Ascending aorta (tissue), 2 donors: ENCODE data around the gene ZMYM3. TPM values are rescaled to one million over a fixed set of nuclear protein-coding genes. Genes with fewer than 3 reads are reported as not detected.
"Not testable (repeated sequence)": the region's sequence is repeated elsewhere in the genome, so short reads cannot be mapped to it uniquely, and the experiment has no call there.

Source experiments
- DNase-seq, 2 donors: peaks; one replicate each; pipeline ENCODE4 v3.0.0-alpha.2; 2019; ENCODE audit warnings: low spot score in 2 of 2
- H3K27ac ChIP-seq, 2 donors: fragments of 200-600 bp; sonication (generic); one replicate each; pipeline ENCODE4 v1.5.1; 2016 to 2017; ENCODE audit warnings: mild to moderate bottlenecking in 1 of 2
- H3K27me3 ChIP-seq: fragments of 200-600 bp; sonication (generic); one replicate; pipeline ENCODE4 v1.5.1; 2017
- H3K36me3 ChIP-seq, 2 donors: fragments of 200-600 bp; sonication (generic); one replicate each; pipeline ENCODE4 v1.5.1; 2016
- H3K4me1 ChIP-seq, 2 donors: fragments of 200-600 bp; sonication (generic); one replicate each; pipeline ENCODE4 v1.5.1; 2016 to 2017; ENCODE audit warnings: mild to moderate bottlenecking in 1 of 2
- H3K4me3 ChIP-seq, 2 donors: fragments of 200-600 bp; sonication (generic); one replicate each; pipeline ENCODE4 v1.5.1; 2016 to 2017; ENCODE audit warnings: mild to moderate bottlenecking in 1 of 2
- H3K9me3 ChIP-seq, 2 donors: fragments of 200-600 bp; sonication (generic); one replicate each; pipeline ENCODE4 v1.5.1; 2016
- CTCF ChIP-seq, 3 experiments: fragments of 200-600 bp in 2 of 3; fragments of 450-650 bp in 1 of 3; sonication (generic) in 2 of 3; IDR thresholded peaks; one replicate each; pipeline ENCODE4 v1.5.1; 2016 to 2019; ENCODE audit warnings: antibody characterized with exemption in 3 of 3, mild to moderate bottlenecking in 1 of 3, moderate library complexity in 1 of 3
- intact Hi-C: fragments of 100-400 bp; cut with DNase I; formaldehyde crosslinking; loops from one replicate; pipeline ENCODE4 v1.15.1; 2023
- total RNA-seq: library from RNA; depleted of rRNA; stranded (reverse); fragments of >200 nt; gene quantifications from one replicate; pipeline ENCODE4 v1.1.0, GENCODE V29; 2016

The ZMYM3 gene
- total RNA-seq, 1 donor from 2014 or later, result 12.5 TPM

GRCh38 chrX:71282514-71283402 lies 28.8 kb upstream of the ZMYM3 start:
- DNase-seq, result no peak
- Histone ChIP-seq H3K4me3 (peak overlapping the region; percentile 63 to 64), H3K4me1 (no peaks in the 10 kb centered on the region), H3K27me3 (no peaks in the 10 kb centered on the region), H3K36me3 (no peaks in the 10 kb centered on the region), H3K9me3 (no peaks in the 10 kb centered on the region), H3K27ac (peak overlapping the region; percentile 86 to 89)
- intact Hi-C loops, result loop anchor here (1.0 to 5.0 kb wide), 4 partner anchors 19 to 250 kb away; partner anchors contain the start of genes ITGB1BP2, OGT and ZMYM3
- no peak for TF ChIP-seq CTCF (IDR thresholded peaks at IDR 0.05)

- not testable (repeated sequence) for H3K9me3 ChIP-seq, H3K27ac ChIP-seq, H3K4me3 ChIP-seq, DNase-seq, H3K36me3 ChIP-seq, H3K4me1 ChIP-seq, H3K27me3 ChIP-seq
- intact Hi-C loops, result loop anchor here (5.0 kb wide), 1 partner anchor 251 kb away; the partner anchor contains the start of gene OGT
Observed at GRCh38 chrX:71281300-71281699, 27.4 kb upstream of the ZMYM3 start.

- H3K36me3 ChIP-seq, H3K4me3 ChIP-seq, H3K27ac ChIP-seq, H3K4me1 ChIP-seq, DNase-seq, intact Hi-C loops, H3K9me3 ChIP-seq, H3K27me3 ChIP-seq: not testable (repeated sequence)
Observed at GRCh38 chrX:71272313-71272712, 18.4 kb upstream of the ZMYM3 start.

- DNase-seq, result peak in 1 of 2 donors; percentile 61
Observed at GRCh38 chrX:71269801-71270395, 16.0 kb upstream of the ZMYM3 start.

GRCh38 chrX:71268624-71269023 lies 14.7 kb upstream of the ZMYM3 start:
- H3K27me3 ChIP-seq, H3K36me3 ChIP-seq, intact Hi-C loops, H3K27ac ChIP-seq, H3K9me3 ChIP-seq, DNase-seq, H3K4me3 ChIP-seq, H3K4me1 ChIP-seq: not testable (repeated sequence)

More at GRCh38 chrX:71269801-71270395, 16.0 kb upstream of the ZMYM3 start:
- H3K27me3 ChIP-seq, result no peaks in the 10 kb centered on the region
- H3K9me3 ChIP-seq, result peaks cover 0 to 3% of the 10 kb centered on the region in 2 donors
- H3K36me3 ChIP-seq, result no peaks in the 10 kb centered on the region
- intact Hi-C loops, result no loop called here
- TF ChIP-seq CTCF (IDR thresholded peaks at IDR 0.05), result no peak
- no peaks in the 10 kb centered on the region for H3K4me1 ChIP-seq
- no peak overlapping the region for H3K4me3 ChIP-seq
- no peak overlapping the region for H3K27ac ChIP-seq

- Histone ChIP-seq H3K36me3 (no peaks in the 10 kb centered on the region), H3K27me3 (no peaks in the 10 kb centered on the region), H3K9me3 (no peaks in the 10 kb centered on the region), H3K4me3 (no peak overlapping the region), H3K4me1 (peaks cover 2 to 7% of the 10 kb centered on the region in 2 donors), H3K27ac (no peak overlapping the region)
- intact Hi-C loops, result no loop called here
- DNase-seq, result no peak
- no peak for TF ChIP-seq CTCF (IDR thresholded peaks at IDR 0.05)
Observed at GRCh38 chrX:71256856-71257255, 2.9 kb upstream of the ZMYM3 start.

- H3K27ac ChIP-seq, result peak overlapping the region; percentile 77 to 91
- H3K27me3 ChIP-seq, result no peaks in the 10 kb centered on the region
- intact Hi-C loops, result no loop called here
Observed at GRCh38 chrX:71256051-71256450, 2.1 kb upstream of the ZMYM3 start.

More at GRCh38 chrX:71256051-71256450, 2.1 kb upstream of the ZMYM3 start:
- H3K4me3 ChIP-seq, result no peak overlapping the region
- no peaks in the 10 kb centered on the region for H3K36me3 ChIP-seq
- no peak for DNase-seq
- H3K9me3 ChIP-seq, result no peaks in the 10 kb centered on the region
- H3K4me1 ChIP-seq, result peaks cover 2 to 8% of the 10 kb centered on the region in 2 donors
- no peak for TF ChIP-seq CTCF (IDR thresholded peaks at IDR 0.05)
